Transverse colon (tissue), 4 donors: ENCODE measurements around the gene LBX1. TPM values are rescaled to one million over a fixed set of nuclear protein-coding genes. Genes with fewer than 3 reads are reported as not detected.

Experiments used
- DNase-seq: peaks from one replicate; pipeline ENCODE4 v3.0.0-alpha.2; 2019
- H3K27ac ChIP-seq, 4 donors: fragments of 200-600 bp; sonication (generic); 2 replicates each; pipeline ENCODE4 v1.5.1; 2016 to 2018; ENCODE audit warnings: inconsistent platforms in 4 of 4
- H3K27me3 ChIP-seq: fragments of 200-600 bp; sonication (generic); 2 replicates; pipeline ENCODE4 v1.5.1; 2017; ENCODE audit warnings: inconsistent platforms
- H3K36me3 ChIP-seq, 4 donors: fragments of 200-600 bp; sonication (generic); 2 replicates each; pipeline ENCODE4 v1.5.1; 2017 to 2019; ENCODE audit warnings: inconsistent platforms in 4 of 4
- H3K4me1 ChIP-seq, 4 donors: fragments of 200-600 bp; sonication (generic); 2 replicates each; pipeline ENCODE4 v1.5.1; 2017 to 2020; ENCODE audit warnings: inconsistent platforms in 4 of 4
- H3K4me3 ChIP-seq, 4 donors: fragments of 200-600 bp; sonication (generic); 1 replicate in 1 of 4; 2 replicates in 3 of 4; pipeline versions ENCODE4 v1.5.1 to v1.6.1; 2017 to 2019; ENCODE audit warnings: inconsistent platforms in 4 of 4
- H3K9me3 ChIP-seq, 2 donors: fragments of 200-600 bp; sonication (generic); 2 replicates each; pipeline ENCODE4 v1.5.1; 2017 to 2019; ENCODE audit warnings: inconsistent platforms in 2 of 2
- CTCF ChIP-seq, 5 experiments: fragments of 200-600 bp in 3 of 5; fragments of 450-650 bp in 2 of 5; sonication (generic) in 3 of 5; IDR thresholded peaks; 1 replicate in 2 of 5; 2 replicates in 3 of 5; pipeline ENCODE4 v1.5.1; 2016 to 2017; ENCODE audit warnings: antibody characterized with exemption in 5 of 5, inconsistent platforms in 3 of 5, mild to moderate bottlenecking in 2 of 5, moderate library complexity in 1 of 5
- EP300 ChIP-seq: sonication (generic); formaldehyde crosslinking; IDR thresholded peaks from one replicate; pipeline ENCODE4 v1.6.1; 2017; ENCODE audit warnings: antibody characterized with exemption, low read depth
- POLR2A ChIP-seq: fragments of 450-650 bp; IDR thresholded peaks from one replicate; pipeline ENCODE4 v1.6.1; 2016; ENCODE audit warnings: antibody characterized with exemption, mild to moderate bottlenecking, moderate library complexity
- POLR2AphosphoS5 ChIP-seq, 3 donors: sonication (generic); formaldehyde crosslinking; IDR thresholded peaks; one replicate each; pipeline ENCODE4 v1.6.1; 2016; ENCODE audit warnings: antibody characterized with exemption in 3 of 3
- WGBS, 2 donors: methylation state at CpG; one replicate each; pipeline ENCODE4 v1.1.5; 2018; ENCODE audit warnings: low coverage in 1 of 2; 5-methylcytosine and 5-hydroxymethylcytosine counted together
- in situ Hi-C, 4 donors: fragments of 200-750 bp; cut with MboI; loops; one replicate each; pipeline versions ENCODE4 v1.15.0 to v1.15.1; 2017; ENCODE audit warnings: low sequenced_read_pairs in 3 of 4, low pct_ligation_motif_present in 1 of 4, low pct_unique_long_range_greater_than_20kb in 1 of 4
- intact Hi-C: fragments of 100-400 bp; cut with DNase I; formaldehyde crosslinking; loops from one replicate; pipeline ENCODE4 v1.15.1; 2023; ENCODE audit warnings: low total_unique reads
- total RNA-seq, 4 donors: library from RNA; depleted of rRNA; stranded (reverse); fragments of >200 nt; gene quantifications; one replicate each; pipeline ENCODE4 v1.1.0, GENCODE V29; 2016

LBX1 gene
- total RNA-seq, 4 donors from 2014 or later = not detected

GRCh38 chr10:101233443-101233842, 4.2 kb upstream of the LBX1 start:
- no peaks in the 10 kb centered on the region for H3K9me3 ChIP-seq
- H3K4me3 ChIP-seq = no peak overlapping the region
- in situ Hi-C loops (no loop called here), intact Hi-C loops (no loop called here)
- WGBS, 2 donors = 11 to 33% methylated on average over 1 of the region's 1 CpG
- DNase-seq = no peak
- no peak for TF ChIP-seq EP300
- TF ChIP-seq POLR2A = no peak
- TF ChIP-seq POLR2AphosphoS5 (IDR thresholded peaks at IDR 0.05) = no peak
- no peak for TF ChIP-seq CTCF (IDR thresholded peaks at IDR 0.05)
- H3K27ac ChIP-seq = no peak overlapping the region
- peaks cover 0 to 32% (median 23%) of the 10 kb centered on the region in 4 donors for H3K4me1 ChIP-seq
- peaks cover 100% of the 10 kb centered on the region for H3K27me3 ChIP-seq
- no peaks in the 10 kb centered on the region for H3K36me3 ChIP-seq

GRCh38 chr10:101231912-101232689, 2.8 kb upstream of the LBX1 start:
- intact Hi-C loops = no loop called here
- Histone ChIP-seq H3K4me1 (peaks cover 3 to 37% (median 26%) of the 10 kb centered on the region in 4 donors), H3K27me3 (peaks cover 100% of the 10 kb centered on the region), H3K4me3 (no peak overlapping the region), H3K36me3 (no peaks in the 10 kb centered on the region), H3K27ac (no peak overlapping the region), H3K9me3 (no peaks in the 10 kb centered on the region)
- no peak for DNase-seq
- 44% methylated on average over 12 of the region's 12 CpGs; no CpG with 5 or more reads in 1 of the 2 donors for WGBS, 2 donors
- in situ Hi-C loops = no loop called here
- no peak for TF ChIP-seq POLR2A
- TF ChIP-seq POLR2AphosphoS5 (IDR thresholded peaks at IDR 0.05) = no peak
- no peak for TF ChIP-seq EP300
- no peak for TF ChIP-seq CTCF (IDR thresholded peaks at IDR 0.05)

- H3K27me3 ChIP-seq = peaks cover 100% of the 10 kb centered on the region
- WGBS, 2 donors = 70% methylated on average over 7 of the region's 7 CpGs; no CpG with 5 or more reads in 1 of the 2 donors
- no peak overlapping the region for H3K27ac ChIP-seq
- DNase-seq = no peak
- no peak overlapping the region for H3K4me3 ChIP-seq
- TF ChIP-seq POLR2A (no peak), EP300 (no peak), POLR2AphosphoS5 (IDR thresholded peaks at IDR 0.05) (no peak), CTCF (IDR thresholded peaks at IDR 0.05) (no peak)
- in situ Hi-C loops (no loop called here), intact Hi-C loops (no loop called here)
- peaks cover 12 to 37% (median 30%) of the 10 kb centered on the region in 4 donors for H3K4me1 ChIP-seq
- no peaks in the 10 kb centered on the region for H3K36me3 ChIP-seq
- H3K9me3 ChIP-seq = no peaks in the 10 kb centered on the region
Measured at GRCh38 chr10:101231092-101231491, 1.8 kb upstream of the LBX1 start.

GRCh38 chr10:101230183-101230917, 1.1 kb upstream of the LBX1 start:
- peak overlapping the region in 1 of 4 donors; percentile 20 for H3K4me3 ChIP-seq
- no peak for TF ChIP-seq POLR2AphosphoS5 (IDR thresholded peaks at IDR 0.05)
- no peak for TF ChIP-seq POLR2A
- no peak for TF ChIP-seq CTCF (IDR thresholded peaks at IDR 0.05)
- no peak for TF ChIP-seq EP300
- peaks cover 16 to 43% (median 33%) of the 10 kb centered on the region in 4 donors for H3K4me1 ChIP-seq
- H3K9me3 ChIP-seq = no peaks in the 10 kb centered on the region
- 9 to 50% methylated on average over 1 to 13 of the region's 31 CpGs for WGBS, 2 donors
- no peaks in the 10 kb centered on the region for H3K36me3 ChIP-seq
- H3K27me3 ChIP-seq = peaks cover 100% of the 10 kb centered on the region
- no peak overlapping the region for H3K27ac ChIP-seq
- in situ Hi-C loops = no loop called here
- DNase-seq = no peak
- intact Hi-C loops = no loop called here
